SK-N-SH (cell line): Measurements from ENCODE around the gene BIRC3.

ENCODE experiments used
- CTCF ChIP-seq: fragments of 200-600 bp; sonication (generic); IDR thresholded peaks from 2 replicates; pipeline ENCODE4 v1.6.1; 2017; ENCODE audit warnings: antibody characterized with exemption, mild to moderate bottlenecking, moderate library complexity
- ELF1 ChIP-seq: IDR thresholded peaks from 2 replicates; pipeline ENCODE4 v1.4.0; 2012
- FOSL2 ChIP-seq: IDR thresholded peaks from 2 replicates; pipeline ENCODE4 v1.4.0; 2012; ENCODE audit warnings: low read depth, mild to moderate bottlenecking, moderate library complexity, borderline replicate concordance
- GABPA ChIP-seq: IDR thresholded peaks from 2 replicates; pipeline ENCODE4 v1.4.0; 2012; ENCODE audit warnings: low read depth, mild to moderate bottlenecking
- JUND ChIP-seq: IDR thresholded peaks from 2 replicates; pipeline ENCODE4 v1.4.0; 2012
- RXRA ChIP-seq: IDR thresholded peaks from 2 replicates; pipeline ENCODE4 v1.4.0; 2012; ENCODE audit warnings: low read depth, mild to moderate bottlenecking, borderline replicate concordance
- SIN3A ChIP-seq: IDR thresholded peaks from 2 replicates; pipeline ENCODE4 v1.6.1; 2012; ENCODE audit warnings: low read depth, mild to moderate bottlenecking, low read length, moderate library complexity, borderline replicate concordance
- SMC3 ChIP-seq: IDR thresholded peaks from 2 replicates; pipeline ENCODE4 v1.6.1; 2012; ENCODE audit warnings: low read depth, low read length, improper control_type of control experiment
- TAF1 ChIP-seq: IDR thresholded peaks from 2 replicates; pipeline ENCODE4 v1.6.1; 2012; ENCODE audit warnings: low read depth, mild to moderate bottlenecking, low read length, moderate library complexity, borderline replicate concordance
- USF1 ChIP-seq: IDR thresholded peaks from 2 replicates; pipeline ENCODE4 v1.4.0; 2012; ENCODE audit warnings: low read depth, borderline replicate concordance
- YY1 ChIP-seq: IDR thresholded peaks from 2 replicates; pipeline ENCODE4 v1.4.0; 2012; ENCODE audit warnings: low read depth, mild to moderate bottlenecking

GRCh38 chr11:102267609-102268008, 49.7 kb upstream of the BIRC3 start:
- peak; percentile 88 for TF ChIP-seq JUND
- no peak for TF ChIP-seq RXRA
- TF ChIP-seq USF1: no peak
- no peak for TF ChIP-seq YY1
- no peak for TF ChIP-seq TAF1
- no peak for TF ChIP-seq GABPA
- TF ChIP-seq CTCF: no peak
- no peak for TF ChIP-seq SMC3
- TF ChIP-seq ELF1: no peak
- peak; percentile 85 for TF ChIP-seq FOSL2
- TF ChIP-seq SIN3A: no peak
